GM19238 (cell line): ENCODE data around the gene FOXF2.

Experiments used
- DNase-seq: peaks from one replicate; pipeline ENCODE4 v3.0.0; 2011; ENCODE audit warnings: low spot score; ENCODE audit not compliant: insufficient read length

Gene FOXF2

DNA sequence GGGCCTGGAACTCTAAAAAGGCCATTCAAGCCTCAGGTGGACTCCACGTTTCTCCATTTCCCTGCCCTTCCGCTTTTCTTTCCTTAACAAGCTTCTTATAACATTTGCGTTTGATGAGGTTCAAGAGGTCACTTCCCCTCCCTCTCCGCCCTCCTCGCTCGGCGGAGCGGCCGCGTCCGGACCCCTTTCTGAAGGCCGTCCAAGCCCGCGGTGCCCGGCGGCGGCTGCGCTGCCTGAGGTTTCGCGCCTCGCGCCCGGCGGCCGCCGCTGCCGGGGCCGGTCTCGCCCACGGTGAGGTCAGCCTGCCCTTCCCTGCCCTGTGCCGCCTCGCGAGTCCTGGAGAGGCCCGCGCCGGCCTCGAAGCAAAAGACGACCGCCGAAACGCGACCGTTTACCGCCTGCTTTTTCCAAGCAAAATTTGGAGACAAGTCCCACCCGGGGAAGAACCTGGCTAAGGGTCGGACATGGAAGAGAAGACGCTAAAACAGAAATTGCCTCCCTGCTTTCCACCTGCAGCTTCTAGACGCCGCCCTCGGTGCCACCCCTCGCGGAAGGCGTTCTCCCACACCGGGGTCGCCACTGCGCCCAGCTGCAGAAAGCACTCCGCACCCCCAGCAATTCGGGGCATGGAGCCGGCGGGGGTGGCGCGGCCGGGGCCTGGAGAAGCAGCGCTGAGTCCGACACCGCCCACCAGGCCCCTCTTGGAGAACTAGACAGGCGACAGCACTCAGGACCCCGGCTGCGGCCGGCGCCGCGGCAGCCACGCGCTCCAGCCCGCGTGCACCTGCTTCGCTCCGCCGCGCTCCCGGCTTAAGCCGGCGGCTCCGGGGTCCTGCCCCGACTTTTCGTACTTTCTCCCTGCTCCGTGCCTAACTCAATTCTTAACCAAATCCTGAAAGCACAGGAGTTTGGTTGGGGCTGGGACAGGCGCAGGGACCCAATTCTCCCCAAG lies 11.0 kb upstream of the FOXF2 start:
- DNase-seq, result no peak

DNA sequence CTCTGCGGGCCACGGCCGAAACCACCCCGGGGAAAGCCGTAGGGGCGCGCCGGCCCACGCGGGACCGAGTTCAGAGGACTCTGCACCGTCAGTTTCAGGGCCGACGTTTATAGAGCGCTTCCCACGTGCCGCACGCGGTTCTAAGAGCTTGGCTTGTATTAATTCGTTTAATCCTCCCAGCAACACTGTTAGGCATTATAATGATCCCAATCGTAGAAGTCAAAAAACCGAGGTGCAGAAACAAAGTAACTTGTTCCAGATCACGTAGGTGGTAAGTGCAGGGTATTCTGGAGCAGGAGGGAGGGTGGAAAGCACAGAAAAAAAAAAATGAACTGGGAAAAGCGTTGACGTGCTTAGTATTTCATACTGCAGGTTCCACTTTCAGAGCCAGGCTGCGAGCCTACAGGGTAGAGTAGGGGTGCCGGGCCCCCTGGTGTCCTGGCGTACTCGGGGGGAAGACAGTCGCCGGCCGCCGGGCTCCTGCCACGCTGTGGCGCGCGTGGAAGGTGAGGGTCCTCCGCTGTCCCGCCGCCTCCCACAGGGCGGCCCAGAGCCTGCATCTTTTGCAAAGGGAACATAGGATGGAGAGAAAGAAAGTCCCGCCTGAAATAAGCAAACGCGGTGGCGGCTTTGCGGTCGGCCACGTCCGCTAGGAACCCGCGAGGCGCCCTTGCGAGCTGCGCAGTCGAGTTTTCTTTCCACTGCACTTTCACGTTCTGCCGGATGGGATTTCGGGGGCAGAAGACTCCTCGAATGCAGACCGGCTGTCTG lies 10.2 kb upstream of the FOXF2 start:
- DNase-seq, result no peak

DNA sequence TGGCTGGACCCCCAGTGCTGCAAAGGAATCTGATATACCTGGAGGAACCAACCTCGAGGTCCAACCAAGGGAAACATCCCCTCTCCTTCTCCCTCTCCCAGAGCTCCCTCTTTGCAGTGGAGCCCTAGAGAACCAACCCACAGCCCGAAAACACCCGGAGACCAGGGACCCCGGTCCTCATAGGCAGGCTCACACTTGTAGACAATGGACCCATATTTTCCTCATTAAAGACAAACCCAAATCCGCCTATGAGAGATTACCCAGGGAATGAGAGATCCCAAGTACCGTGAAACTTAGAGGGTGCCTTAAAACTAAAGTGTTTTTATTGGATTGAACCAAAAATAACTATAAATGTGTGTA lies 9.6 kb upstream of the FOXF2 start:
- DNase-seq, result no peak

DNA sequence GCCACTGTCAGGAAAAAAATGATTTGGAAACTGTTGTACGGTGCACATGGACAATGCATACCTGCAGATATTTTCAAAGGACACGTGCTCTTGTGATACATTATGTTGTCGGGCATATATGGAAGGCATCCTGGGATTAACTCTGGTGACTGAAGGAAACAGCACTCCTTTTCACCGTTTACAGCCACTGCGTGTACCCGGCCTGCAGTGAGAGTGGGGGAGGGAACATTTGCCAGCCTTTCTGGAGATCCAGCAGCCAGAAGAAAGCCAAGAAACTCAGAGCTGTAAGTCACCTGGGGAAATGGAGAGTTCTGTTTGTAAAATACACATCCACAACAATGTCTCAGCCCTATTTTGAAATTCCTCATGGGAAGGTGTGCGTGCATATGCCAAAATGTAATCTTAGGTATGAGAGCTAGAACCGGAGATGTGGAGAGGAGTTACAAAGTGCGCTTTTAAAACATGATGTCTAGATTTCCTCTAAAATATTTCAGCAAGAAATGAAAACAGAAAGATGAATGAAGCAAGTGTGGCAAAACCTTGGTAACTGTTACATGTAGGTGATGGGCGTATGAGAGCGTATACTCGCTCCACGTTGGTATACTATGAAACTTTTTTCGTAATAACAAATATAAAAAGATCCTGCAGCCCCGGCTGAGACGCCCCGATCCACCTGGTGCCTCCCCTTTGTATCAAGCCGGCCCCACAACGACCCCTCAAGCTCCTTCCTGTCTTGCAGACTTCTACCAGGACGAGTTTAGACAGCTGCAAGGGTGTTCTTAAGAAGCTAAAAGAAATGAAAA lies 8.6 kb upstream of the FOXF2 start:
- no peak for DNase-seq

DNA sequence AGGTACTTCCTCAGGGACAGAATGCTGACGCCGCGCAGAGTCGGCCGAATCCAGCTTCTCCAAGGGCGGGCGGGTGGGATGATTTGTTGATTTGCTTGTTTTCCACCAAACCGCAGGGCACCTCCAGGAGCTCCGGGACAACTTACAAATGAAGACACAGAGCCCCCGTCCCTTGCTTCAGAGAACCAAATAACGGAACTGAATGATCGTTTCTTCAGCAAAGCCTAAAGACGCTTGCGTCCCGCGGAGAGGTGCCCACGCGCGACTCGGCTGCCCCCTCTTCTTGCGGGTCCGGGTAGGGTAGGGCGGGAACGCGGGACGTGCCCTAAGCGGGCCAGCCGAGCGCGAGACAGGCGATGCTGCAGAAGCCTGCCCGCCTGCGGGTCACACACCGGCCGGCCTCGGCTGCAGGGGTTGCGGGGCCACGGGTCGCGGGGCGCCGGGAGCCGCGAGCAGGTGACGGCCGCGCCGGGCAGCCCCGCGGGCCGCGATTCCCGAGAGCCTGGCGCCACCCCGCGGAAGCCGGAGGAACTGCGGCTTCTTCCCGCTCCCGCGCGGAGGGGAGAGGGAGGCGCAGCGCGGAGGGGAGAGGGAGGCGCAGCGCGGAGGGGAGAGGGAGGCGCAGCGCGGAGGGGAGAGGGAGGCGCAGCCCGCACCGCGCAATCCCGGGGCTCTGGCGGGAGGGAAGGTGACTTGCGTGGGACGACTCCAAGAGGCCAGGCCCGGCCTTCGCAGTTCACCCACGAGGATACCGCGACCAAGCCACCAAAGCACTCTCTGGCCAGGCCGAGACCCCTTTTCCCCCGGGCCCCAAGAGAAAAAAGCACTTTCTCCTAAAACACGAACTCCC lies 7.7 kb upstream of the FOXF2 start:
- peak; percentile 62 for DNase-seq

DNA sequence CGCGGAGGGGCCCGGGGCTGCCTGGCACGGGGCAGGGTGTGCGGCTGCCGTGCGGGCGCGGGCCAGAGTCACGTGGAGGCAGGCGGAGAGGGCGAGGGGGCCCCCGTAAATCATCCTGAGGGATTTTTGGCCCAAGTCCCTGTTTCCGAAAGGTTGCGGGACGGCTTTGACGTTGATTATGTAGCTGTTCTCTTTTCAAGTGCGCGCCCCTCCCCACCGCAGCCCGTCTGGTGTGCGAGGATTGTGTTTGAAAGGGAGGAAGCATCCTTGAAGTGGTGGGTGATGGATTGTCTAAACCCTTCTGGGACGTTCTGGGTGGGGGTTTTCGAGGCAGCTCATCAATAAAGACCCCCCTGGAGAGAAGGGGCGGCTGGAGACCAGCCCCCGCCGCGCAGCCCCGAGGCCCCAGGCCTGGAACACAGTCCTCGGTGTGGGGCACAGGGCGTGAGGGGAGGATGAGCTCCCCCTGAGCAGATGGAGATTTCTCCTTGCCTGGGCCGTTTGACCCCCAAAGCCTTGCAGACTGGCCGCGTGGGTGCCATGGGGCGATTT lies 7.0 kb upstream of the FOXF2 start:
- DNase-seq, result no peak

DNA sequence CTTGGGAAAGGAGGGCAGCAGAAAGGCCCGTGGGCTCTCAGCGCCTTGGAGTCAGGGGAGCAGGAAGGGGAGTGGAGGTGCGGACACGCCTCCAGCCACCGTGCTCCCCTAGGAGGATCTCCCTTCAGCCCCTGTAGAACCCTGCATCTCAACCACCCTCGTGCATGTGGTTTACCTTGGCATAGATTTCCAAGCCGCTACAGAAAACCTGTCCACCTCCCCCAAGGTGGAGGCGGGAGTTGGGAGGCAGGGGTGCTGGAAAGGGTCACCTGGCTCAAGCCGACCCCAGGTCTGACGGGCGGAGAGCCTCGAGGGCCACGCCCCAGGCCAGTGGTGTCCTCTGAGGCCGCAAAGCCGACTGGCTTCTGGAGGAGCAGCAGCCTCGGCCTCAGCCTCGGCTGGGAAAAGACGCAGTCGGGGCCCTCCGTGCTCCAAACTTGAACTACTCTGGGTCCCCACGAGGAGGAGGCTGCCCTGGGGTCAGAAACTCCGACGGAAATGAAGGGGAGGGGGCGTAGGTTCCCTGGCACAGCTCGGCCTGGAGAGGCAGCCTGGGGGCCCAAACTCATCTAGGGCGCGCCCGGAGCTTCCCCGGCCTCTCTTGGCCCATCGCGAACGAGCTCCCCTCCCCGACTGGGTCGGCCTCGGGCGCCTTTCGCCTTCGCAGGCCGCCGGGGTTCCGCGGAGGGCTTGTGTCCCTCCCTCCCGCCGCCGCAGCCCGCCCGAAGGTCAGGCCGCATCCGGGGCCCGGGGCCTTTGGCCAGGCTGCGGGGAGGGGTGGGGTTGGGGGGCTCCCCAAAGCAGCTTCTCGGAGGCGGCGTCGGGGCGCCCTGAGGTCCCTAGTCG lies 6.3 kb upstream of the FOXF2 start:
- no peak for DNase-seq

DNA sequence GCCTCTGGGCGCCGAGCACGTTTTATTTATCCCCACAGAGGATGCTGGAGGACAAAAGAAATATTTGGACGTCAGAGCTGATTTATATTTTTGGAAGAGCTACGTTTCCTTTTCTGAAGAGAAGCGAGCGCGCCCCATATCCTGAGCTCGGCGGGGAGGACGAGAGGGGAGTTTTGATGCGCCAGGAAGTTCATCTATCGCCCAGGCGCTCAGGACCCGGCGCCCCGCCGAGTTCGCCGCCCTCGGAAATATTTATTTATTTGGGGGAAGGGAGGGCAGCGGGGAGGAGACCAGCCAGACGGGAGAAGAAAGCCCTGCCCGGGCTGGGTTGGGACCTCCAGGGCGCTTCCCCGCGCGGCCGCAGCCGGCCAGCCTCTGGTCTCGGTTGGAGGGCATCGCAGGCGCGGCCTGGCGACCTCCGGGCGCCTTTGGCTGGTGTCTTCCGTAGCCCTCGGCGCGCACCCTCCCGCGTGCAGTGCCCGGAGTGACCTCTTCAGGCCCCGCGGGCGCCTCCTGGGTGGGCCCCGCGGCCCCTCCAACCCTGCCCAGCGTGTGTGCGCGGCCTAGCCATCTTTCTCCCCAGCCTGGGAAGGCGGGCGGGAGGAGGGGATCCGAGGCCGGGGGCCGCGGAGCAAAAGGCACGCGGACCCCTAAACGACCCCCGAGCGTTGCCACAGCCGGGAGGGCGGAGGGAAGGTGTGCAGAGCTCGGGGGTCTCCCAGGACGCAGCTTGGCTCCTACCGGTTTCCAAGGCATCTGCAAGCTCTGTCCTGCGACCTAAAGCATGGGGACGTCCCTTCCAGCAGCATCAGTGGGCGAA lies 5.4 kb upstream of the FOXF2 start:
- DNase-seq, result no peak

DNA sequence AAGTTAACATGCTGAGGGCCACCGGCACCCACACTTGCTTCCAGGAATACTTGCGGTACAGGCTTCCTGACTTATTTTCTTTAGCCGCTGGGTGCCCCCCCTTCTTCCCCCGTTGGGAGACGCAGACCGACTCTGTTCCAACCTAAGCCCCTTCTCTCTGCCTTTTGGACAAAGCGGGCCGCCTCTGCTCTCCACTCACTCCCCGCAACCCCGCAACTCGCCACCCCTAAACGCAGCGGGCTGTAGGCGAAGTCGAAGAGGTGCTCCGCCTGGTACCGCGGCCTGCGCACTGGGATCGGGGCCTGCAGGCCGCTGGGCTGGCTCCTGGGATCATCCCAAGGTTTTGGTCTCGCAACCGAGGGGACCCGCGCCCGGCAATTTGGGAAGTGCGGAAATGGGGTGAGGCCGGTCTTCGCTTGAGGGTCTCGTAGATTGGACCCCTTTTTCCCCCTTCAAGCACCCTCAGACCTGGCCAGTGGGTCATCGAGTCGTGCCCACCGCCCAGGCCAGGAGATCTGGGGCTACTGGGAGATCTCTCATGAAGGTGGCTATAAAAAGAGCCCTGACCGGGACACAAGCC lies 4.7 kb upstream of the FOXF2 start:
- DNase-seq, result no peak

DNA sequence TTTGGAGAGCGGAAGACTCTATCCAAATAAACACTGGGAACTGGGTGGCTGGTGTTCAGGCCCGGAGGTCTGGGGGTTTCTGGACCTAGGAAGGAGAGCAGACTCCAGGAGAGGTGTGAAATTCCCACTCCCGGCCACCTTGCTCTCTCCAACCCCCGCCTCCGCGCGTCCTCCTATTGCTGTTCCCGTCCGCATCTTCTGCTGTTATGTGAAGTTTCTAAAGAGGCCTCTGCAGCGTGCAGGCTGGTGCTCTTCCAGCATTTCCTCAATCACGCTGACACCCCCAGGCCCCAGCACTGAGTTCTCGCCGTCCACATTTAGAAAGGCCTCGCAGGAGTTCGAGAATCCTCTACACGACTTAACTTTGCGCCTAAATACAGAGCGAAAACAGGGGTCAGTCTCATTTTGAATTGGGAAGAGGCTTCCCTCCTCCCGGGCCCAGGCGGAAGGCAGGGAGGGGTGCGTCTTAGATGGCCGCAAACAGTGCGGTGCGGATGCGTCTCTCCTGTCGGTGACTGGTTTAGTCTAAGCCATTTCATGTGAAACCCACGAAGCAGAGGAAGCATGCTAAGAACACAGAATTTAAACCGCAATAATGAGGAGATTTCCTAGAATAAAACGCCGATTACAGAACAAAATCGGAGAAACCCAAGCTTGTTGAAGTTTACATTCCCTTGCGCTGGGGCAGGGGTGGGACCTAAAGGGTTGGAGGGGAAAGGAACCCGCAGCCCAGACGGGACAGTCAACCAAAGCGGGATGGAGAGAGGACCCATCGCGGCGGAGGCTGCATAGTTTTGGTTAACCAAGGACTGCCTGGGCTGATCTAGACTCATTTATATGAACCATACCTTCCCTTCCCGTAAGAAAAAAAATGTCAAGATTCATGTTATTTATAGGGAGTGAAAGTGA lies 4.0 kb upstream of the FOXF2 start:
- DNase-seq, result no peak

DNA sequence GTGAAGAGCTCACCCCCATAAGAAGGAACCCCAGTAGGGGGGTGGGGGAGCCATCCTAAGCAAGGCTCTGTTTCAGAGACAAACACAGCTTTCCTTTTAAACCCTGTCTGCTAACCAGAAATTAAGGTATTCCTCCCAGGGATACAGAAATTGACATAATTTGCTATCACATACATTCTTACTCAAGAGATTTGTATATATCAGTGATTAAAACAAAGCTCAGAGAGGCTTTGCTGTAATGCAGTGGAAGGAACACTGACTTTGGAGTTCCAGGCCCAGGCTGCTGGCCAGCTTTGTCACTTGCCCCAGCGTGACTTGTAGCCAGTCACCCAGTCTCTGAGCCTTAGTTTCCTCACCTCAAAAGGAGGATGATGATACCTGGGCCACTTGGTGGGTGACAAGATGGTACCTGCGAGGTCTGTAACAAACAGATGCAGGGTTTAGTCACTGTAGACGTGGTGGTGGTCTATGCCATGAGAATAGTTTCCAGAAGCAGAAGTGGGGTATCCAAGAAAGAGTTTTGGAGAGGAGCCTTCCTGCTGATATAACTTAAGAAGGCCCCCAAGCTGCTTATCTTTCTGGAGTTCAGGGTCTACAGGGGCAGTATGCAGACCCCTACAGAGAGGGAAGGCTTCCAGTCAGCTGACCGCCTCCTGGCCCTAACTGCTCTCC lies 3.2 kb upstream of the FOXF2 start:
- DNase-seq, result no peak

DNA sequence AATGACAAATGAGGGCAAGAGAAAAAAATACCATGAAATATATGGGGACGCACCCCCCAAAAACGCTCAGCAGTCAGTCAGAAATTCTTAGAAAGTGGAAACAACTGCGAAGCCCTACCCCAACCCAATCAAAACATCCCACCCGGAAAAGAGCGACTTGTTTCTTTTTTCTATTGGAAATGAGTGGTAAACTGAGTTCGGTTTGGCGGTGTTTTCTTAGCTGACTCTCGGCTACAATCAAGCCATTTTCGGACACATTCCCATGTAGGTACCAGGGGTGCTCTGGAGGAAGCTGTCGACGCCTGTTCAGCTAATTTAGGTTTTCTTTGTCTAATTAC lies 1.9 kb upstream of the FOXF2 start:
- DNase-seq, result no peak

DNA sequence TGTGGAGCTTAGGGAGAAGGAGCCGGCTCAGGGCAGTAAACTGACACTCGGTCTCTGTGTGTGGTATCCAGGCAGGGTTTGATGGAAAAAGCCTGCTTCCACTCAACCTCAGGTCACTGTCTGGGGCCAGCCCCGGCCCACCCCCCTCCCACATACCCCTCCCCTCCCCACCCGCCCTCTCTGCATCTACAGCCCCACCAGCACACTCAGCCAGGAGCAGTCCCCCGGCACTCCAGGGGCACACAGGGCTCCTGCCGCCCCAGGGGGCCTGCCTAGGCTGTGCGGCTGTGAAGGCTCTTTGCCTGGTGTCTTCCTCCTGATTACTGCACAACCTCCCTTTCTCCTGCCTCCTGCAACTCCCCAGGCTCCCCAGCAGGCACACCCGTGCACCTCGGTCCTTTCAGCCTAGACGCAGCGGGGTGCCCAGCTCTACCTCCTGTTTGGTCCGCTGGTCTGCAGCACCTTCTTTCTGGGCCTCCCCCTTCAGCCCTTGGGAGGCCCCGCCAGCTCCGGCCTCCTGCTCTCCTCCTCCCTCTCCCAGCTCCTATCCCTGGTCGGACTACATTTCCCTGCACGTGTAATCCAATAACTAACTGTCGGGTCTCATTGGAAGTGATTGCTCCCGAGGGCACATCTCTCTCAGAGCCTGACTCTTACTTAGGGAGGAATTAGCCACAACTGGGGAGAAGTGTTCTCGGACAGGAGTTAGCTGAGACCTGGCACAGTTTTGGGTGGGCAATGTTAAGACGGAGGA lies 1.3 kb upstream of the FOXF2 start:
- DNase-seq, result no peak

DNA sequence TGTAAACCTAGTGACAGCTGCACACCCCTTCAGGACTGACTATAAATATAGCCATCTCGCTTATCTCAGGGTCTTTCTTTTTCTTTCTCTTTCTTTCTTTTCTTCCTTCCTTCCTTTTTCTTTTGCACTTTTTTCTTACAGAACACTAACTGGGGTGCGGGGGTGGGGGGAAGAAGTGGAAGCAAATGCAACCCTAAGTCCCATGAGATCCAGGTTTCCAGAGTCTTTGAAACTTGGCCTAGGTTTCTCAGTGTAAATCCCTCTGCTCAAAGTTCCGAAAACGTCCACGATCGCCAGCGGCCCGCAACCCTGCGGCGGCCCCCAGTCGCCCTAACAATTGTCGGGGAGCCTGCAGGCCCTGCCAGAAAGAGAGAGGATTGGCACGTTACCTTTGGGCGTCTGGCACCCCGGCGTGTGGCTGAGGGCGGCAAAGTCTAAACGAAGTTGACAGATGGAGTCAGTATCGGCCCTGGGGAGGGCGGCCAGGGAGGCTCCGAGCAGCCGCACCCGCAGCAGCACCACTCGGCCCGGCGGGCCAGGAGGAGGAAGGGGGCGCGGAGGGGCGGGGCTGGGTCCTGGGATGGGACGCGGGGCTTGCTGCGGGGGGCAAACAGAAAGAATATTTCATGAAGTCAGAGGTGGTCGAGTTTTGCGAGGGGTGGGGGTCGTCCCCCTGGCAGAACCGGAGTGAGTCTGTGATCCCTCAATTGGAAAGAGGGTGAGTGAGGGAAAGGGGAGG lies 577 bp upstream of the FOXF2 start:
- DNase-seq, result no peak

DNA sequence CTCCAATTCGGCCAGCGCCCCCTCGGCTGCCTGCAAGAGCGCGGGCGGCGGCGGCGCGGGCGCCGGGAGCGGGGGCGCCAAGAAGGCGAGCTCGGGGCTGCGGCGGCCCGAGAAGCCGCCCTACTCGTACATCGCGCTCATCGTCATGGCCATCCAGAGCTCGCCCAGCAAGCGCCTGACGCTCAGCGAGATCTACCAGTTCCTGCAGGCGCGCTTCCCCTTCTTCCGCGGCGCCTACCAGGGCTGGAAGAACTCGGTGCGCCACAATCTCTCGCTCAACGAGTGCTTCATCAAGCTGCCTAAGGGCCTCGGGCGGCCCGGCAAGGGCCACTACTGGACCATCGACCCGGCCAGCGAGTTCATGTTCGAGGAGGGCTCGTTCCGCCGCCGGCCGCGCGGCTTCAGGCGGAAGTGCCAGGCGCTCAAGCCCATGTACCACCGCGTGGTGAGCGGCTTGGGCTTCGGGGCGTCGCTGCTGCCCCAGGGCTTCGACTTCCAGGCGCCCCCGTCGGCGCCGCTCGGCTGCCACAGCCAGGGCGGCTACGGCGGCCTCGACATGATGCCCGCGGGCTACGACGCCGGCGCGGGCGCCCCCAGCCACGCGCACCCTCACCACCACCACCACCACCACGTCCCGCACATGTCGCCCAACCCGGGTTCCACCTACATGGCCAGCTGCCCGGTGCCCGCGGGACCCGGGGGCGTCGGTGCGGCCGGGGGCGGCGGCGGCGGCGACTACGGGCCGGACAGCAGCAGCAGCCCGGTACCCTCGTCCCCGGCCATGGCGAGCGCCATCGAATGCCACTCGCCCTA lies 963 bp downstream of the FOXF2 start:
- DNase-seq, result no peak
